Activated CD8-positive, alpha-beta memory T cell treated with anti-CD3 and anti-CD28 coated beads for 24 hours (primary cell): ENCODE measurements around the gene GMEB2.
"Not testable (repeated sequence)": the region's sequence is repeated elsewhere in the genome, so short reads cannot be mapped to it uniquely, and the experiment has no call there.

Experiments used
- DNase-seq: peaks from one replicate; pipeline ENCODE4 v3.0.0-alpha.2; 2020

Gene GMEB2

GRCh38 chr20:63635431-63636141 lies 8.7 kb upstream of the GMEB2 start:
- DNase-seq: peak; percentile 82

- no peak for DNase-seq
Measured at GRCh38 chr20:63633732-63634131, 6.8 kb upstream of the GMEB2 start.

GRCh38 chr20:63631426-63631825 lies 4.5 kb upstream of the GMEB2 start:
- DNase-seq: not testable (repeated sequence)

GRCh38 chr20:63630956-63631355 lies 4.1 kb upstream of the GMEB2 start:
- not testable (repeated sequence) for DNase-seq

- peak; percentile 89 for DNase-seq
Measured at GRCh38 chr20:63628246-63628975, 1.5 kb upstream of the GMEB2 start.

GRCh38 chr20:63627751-63628245 lies 897 bp upstream of the GMEB2 start:
- no peak for DNase-seq

GRCh38 chr20:63627129-63627750 lies 339 bp upstream of the GMEB2 start:
- DNase-seq: peak; percentile 98

GRCh38 chr20:63625771-63626423 lies 1.0 kb downstream of the GMEB2 start:
- DNase-seq: peak; percentile 84

GRCh38 chr20:63624486-63624885 lies 2.4 kb downstream of the GMEB2 start:
- DNase-seq: no peak

GRCh38 chr20:63622732-63623131 lies 4.2 kb downstream of the GMEB2 start:
- no peak for DNase-seq

GRCh38 chr20:63622096-63622495 lies 4.8 kb downstream of the GMEB2 start:
- no peak for DNase-seq

- DNase-seq: no peak
Measured at GRCh38 chr20:63620991-63621390, 5.9 kb downstream of the GMEB2 start.

GRCh38 chr20:63619505-63619904 lies 7.4 kb downstream of the GMEB2 start:
- no peak for DNase-seq

GRCh38 chr20:63619086-63619485 lies 7.8 kb downstream of the GMEB2 start:
- no peak for DNase-seq

GRCh38 chr20:63618291-63618980 lies 8.5 kb downstream of the GMEB2 start:
- no peak for DNase-seq

GRCh38 chr20:63617876-63618265 lies 9.0 kb downstream of the GMEB2 start:
- DNase-seq: no peak

GRCh38 chr20:63617092-63617875 lies 9.6 kb downstream of the GMEB2 start:
- DNase-seq: no peak

- not testable (repeated sequence) for DNase-seq
Measured at GRCh38 chr20:63613863-63614594, 12.9 kb downstream of the GMEB2 start.

- no peak for DNase-seq
Measured at GRCh38 chr20:63612276-63612931, 14.5 kb downstream of the GMEB2 start.

GRCh38 chr20:63611646-63612045 lies 15.3 kb downstream of the GMEB2 start:
- DNase-seq: no peak
